ENCODE measurements around the gene HK3. TPM values are rescaled to one million over a fixed set of nuclear protein-coding genes. Genes with fewer than 3 reads are reported as not detected.

The HK3 gene
- total and polyA plus RNA-seq, 2 of the 8 experiments (the other 6 are each of a cell fraction or from before 2014, with no cell fraction given): not detected

GRCh38 chr5:176935017-176935416, 35.9 kb upstream of the HK3 start:
- ChIA-PET POLR2A (ENCODE audit: partially characterized antibody) (interaction anchor here (1.2 kb wide), 1 partner anchor 48 kb away, joined by 3 read pairs; no protein-coding TSS in a partner anchor), CTCF (ENCODE audit: partially characterized antibody) (interaction anchor here (0.6 to 1.6 kb wide), 2 partner anchors 55 to 137 kb away, joined by 3 to 4 read pairs; no protein-coding TSS in a partner anchor)
- Histone ChIP-seq H3K4me3 (ENCODE audit: extremely low read depth in 1 of 4, insufficient read depth in 2 of 4, low read depth in 3 of 4, low read length in 4 of 4) (no peak overlapping the region), H2AK5ac (ENCODE audit: low read depth, low read length) (no peak overlapping the region), H3K4ac (replicated peaks; ENCODE audit: insufficient read length, low read depth, low read length) (no peak overlapping the region), H2BK15ac (ENCODE audit: low read length) (no peak overlapping the region), H3K56ac (replicated peaks; ENCODE audit: insufficient read length, low read depth, low read length) (no peak overlapping the region), H3K23me2 (ENCODE audit: low read depth, low read length) (no peaks in the 10 kb centered on the region), H3K14ac (ENCODE audit: insufficient read length) (no peak overlapping the region), H2BK120ac (replicated peaks; ENCODE audit: low read depth, low read length) (no peak overlapping the region), H4K91ac (replicated peaks; ENCODE audit: insufficient read length, low read length) (no peak overlapping the region), H3K9me3 (ENCODE audit: insufficient read depth in 2 of 2, low read depth in 1 of 2, low read length in 1 of 2) (no peaks in the 10 kb centered on the region), H3K23ac (ENCODE audit: insufficient read length) (no peak overlapping the region), H3K9ac (replicated peaks in 1 of 4; ENCODE audit: extremely low read depth in 1 of 4, low read depth in 3 of 4, low read length in 3 of 4) (no peak overlapping the region), H3K4me2 (ENCODE audit: insufficient read depth in 1 of 2, low read depth in 2 of 2, low read length in 2 of 2) (no peak overlapping the region), H3K18ac (ENCODE audit: extremely low read depth, low read length) (no peak overlapping the region), H4K8ac (ENCODE audit: extremely low read depth, insufficient read depth, low read length) (no peak overlapping the region), H2AFZ (ENCODE audit: low read length) (no peak overlapping the region), H4K20me1 (replicated peaks in 1 of 2; ENCODE audit: control insufficient read depth in 1 of 2, insufficient read depth in 2 of 2, low read length in 2 of 2) (no peaks in the 10 kb centered on the region), H3K27me3 (replicated peaks in 1 of 4; ENCODE audit: control insufficient read depth in 3 of 4, extremely low read depth in 1 of 4, insufficient read depth in 3 of 4, low read length in 3 of 4) (no peaks in the 10 kb centered on the region), H2BK12ac (ENCODE audit: low read depth, low read length) (no peak overlapping the region), H3K79me2 (ENCODE audit: control insufficient read depth in 1 of 2, insufficient read depth in 2 of 2, low read length in 2 of 2) (no peaks in the 10 kb centered on the region), H4K5ac (ENCODE audit: insufficient read length, low read depth, low read length) (no peak overlapping the region), H2BK20ac (ENCODE audit: low read length) (no peak overlapping the region), H3K79me1 (ENCODE audit: low read depth, low read length) (no peaks in the 10 kb centered on the region), H3K4me1 (replicated peaks in 1 of 4; ENCODE audit: control insufficient read depth in 3 of 4, insufficient read depth in 4 of 4, low read length in 3 of 4) (no peaks in the 10 kb centered on the region; a peak in 1 of 7 replicates), H3K36me3 (ENCODE audit: control insufficient read depth in 2 of 4, insufficient read depth in 4 of 4, low read length in 3 of 4) (peaks cover 0 to 29% (median 5%) of the 10 kb centered on the region in 4 experiments; a peak in 4 of 8 replicates), H3K27ac (ENCODE audit: low read depth, low read length) (no peak overlapping the region), H2BK5ac (ENCODE audit: low read depth, low read length) (no peak overlapping the region)
- DNase-seq (ENCODE audit: low read depth in 1 of 2, low spot score in 2 of 2): no peak
- 93 to 100% methylated on average over 1 of the region's 1 CpG for WGBS, 2 experiments (ENCODE audit: extremely low coverage in 1 of 2, insufficient coverage in 1 of 2, insufficient read length in 1 of 2, insufficient replicate concordance in 2 of 2, low coverage in 1 of 2, low lambda C conversion rate in 2 of 2, missing lambda C conversion rate in 1 of 2)
- no peak for FAIRE-seq
- TF ChIP-seq KDM4A (IDR thresholded peaks at IDR 0.05; ENCODE audit: low read depth, low read length, severe bottlenecking): no peak

All from H1 (cell line).